Ishikawa (cell line): Measurements from ENCODE around the gene CDK5R2.

ENCODE experiments used
- EGR1 ChIP-seq: IDR thresholded peaks from 2 replicates; pipeline ENCODE4 v1.6.1; 2012
- EP300 ChIP-seq: IDR thresholded peaks from 2 replicates; pipeline ENCODE4 v1.6.1; 2012; ENCODE audit warnings: borderline replicate concordance
- TCF12 ChIP-seq: IDR thresholded peaks from 2 replicates; pipeline ENCODE4 v1.6.1; 2012; ENCODE audit warnings: low read depth
- TEAD4 ChIP-seq: IDR thresholded peaks from 2 replicates; pipeline ENCODE4 v1.6.1; 2012

GRCh38 chr2:218979846-218980734, 20.6 kb downstream of the CDK5R2 start:
- no peak for TF ChIP-seq EGR1
- TF ChIP-seq EP300, result no peak
- TF ChIP-seq TCF12, result no peak
- no peak for TF ChIP-seq TEAD4
